HepG2 (cell line): ENCODE measurements around the gene WDR35. TPM values are rescaled to one million over a fixed set of nuclear protein-coding genes. Genes with fewer than 3 reads are reported as not detected.

Source experiments
- ATAC-seq: fragments of 200-7000 bp; cut with Tn5 transposase; 3 replicates; pipeline ENCODE4 v1.9.1; 2020; ENCODE audit warnings: mild to moderate bottlenecking, moderate library complexity
- BruUV-seq: library from RNA; stranded (reverse); fragments of 400-500 nt; replicated peaks from 2 replicates; lab custom pipeline; 2021; lab: Mats Ljungman, UMichigan
- CTCF ChIA-PET: fragments of 300-600 bp; formaldehyde crosslinking; extraction: SDS; loops from one replicate; lab custom pipeline; 2021; ENCODE audit warnings: low total read pairs, inconsistent platforms, low intra/inter-chr PET ratio; lab: Yijun Ruan, JAX
- POLR2A ChIA-PET: fragments of 350-600 bp; sonication (Branson Sonifier 250); formaldehyde crosslinking; loops from one replicate; lab custom pipeline; 2020; ENCODE audit warnings: antibody characterized with exemption, inconsistent platforms; lab: Yijun Ruan, JAX
- DNase-seq: peaks from one replicate; pipeline ENCODE4 v3.0.0-alpha.2; 2015; ENCODE audit warnings: low spot score
- FAIRE-seq: peaks from 3 replicates; lab custom pipeline; 2011; peaks lifted over from hg19 to GRCh38; lab: Jason Lieb, UNC
- H2AFZ ChIP-seq: one replicate; pipeline ENCODE4 v1.6.1; 2011; ENCODE audit warnings: low read length, inconsistent platforms
- H3K27ac ChIP-seq: fragments of 300-600 bp; 3 replicates; pipeline ENCODE4 v1.8.0; 2011; ENCODE audit warnings: mixed run types, mild to moderate bottlenecking, mixed read lengths, low read length, inconsistent platforms; ENCODE audit not compliant: insufficient read depth; ENCODE audit errors: extremely low read length
- H3K27me3 ChIP-seq, 2 experiments: fragments of 200-600 bp in 1 of 2; 2 replicates in 1 of 2; 3 replicates in 1 of 2; pipeline versions ENCODE4 v1.6.0 to v1.8.0; 2011; ENCODE audit warnings: low read length in 2 of 2, mild to moderate bottlenecking in 2 of 2, moderate library complexity in 2 of 2, inconsistent platforms in 1 of 2; ENCODE audit not compliant: insufficient read depth in 2 of 2, control insufficient read depth in 1 of 2
- H3K36me3 ChIP-seq, 2 experiments: fragments of 200-600 bp in 1 of 2; replicated peaks in 1 of 2; 2 replicates in 1 of 2; 3 replicates in 1 of 2; pipeline versions ENCODE4 v1.5.1 to v1.8.0; 2011; ENCODE audit warnings: low read length in 2 of 2, inconsistent platforms in 1 of 2; ENCODE audit not compliant: insufficient read depth in 2 of 2, control insufficient read depth in 1 of 2
- H3K4me1 ChIP-seq: 2 replicates; pipeline ENCODE4 v1.5.1; 2012; ENCODE audit warnings: low read length, inconsistent platforms; ENCODE audit not compliant: insufficient read depth
- H3K4me2 ChIP-seq: 2 replicates; pipeline ENCODE4 v1.6.0; 2011; ENCODE audit warnings: low read depth, low read length, inconsistent platforms
- H3K4me3 ChIP-seq, 3 experiments: fragments of 200-600 bp in 1 of 3; sonication (generic), shearing (Covaris generic) in 1 of 3; replicated peaks in 1 of 3; 2 replicates each; pipeline ENCODE4 v1.5.1; 2011 to 2016; ENCODE audit warnings: low read length in 3 of 3, inconsistent platforms in 2 of 3, low read depth in 2 of 3, mild to moderate bottlenecking in 2 of 3, control low read depth in 1 of 3, mixed read lengths in 1 of 3; ENCODE audit not compliant: insufficient read depth in 1 of 3
- H3K79me2 ChIP-seq: one replicate; pipeline ENCODE4 v1.6.1; 2011; ENCODE audit warnings: low read length, inconsistent platforms; ENCODE audit not compliant: insufficient read depth
- H3K9ac ChIP-seq: 2 replicates; pipeline ENCODE4 v1.6.0; 2011; ENCODE audit warnings: mild to moderate bottlenecking, low read depth, low read length, inconsistent platforms; ENCODE audit not compliant: insufficient read depth
- H3K9me3 ChIP-seq: 2 replicates; pipeline ENCODE4 v1.5.1; 2012; ENCODE audit warnings: mild to moderate bottlenecking, low read length
- H4K20me1 ChIP-seq: 2 replicates; pipeline ENCODE4 v1.6.0; 2011; ENCODE audit warnings: inconsistent platforms, mild to moderate bottlenecking, low read length, moderate library complexity; ENCODE audit not compliant: insufficient read depth
- ARNTL ChIP-seq: sonication (generic); formaldehyde crosslinking; IDR thresholded peaks from 2 replicates; pipeline ENCODE4 v1.4.0; 2020; ENCODE audit warnings: mild to moderate bottlenecking, missing genetic modification reagents
- CEBPG ChIP-seq: IDR thresholded peaks from 2 replicates; pipeline ENCODE4 v1.6.1; 2016
- CSRNP1 ChIP-seq: sonication (generic); formaldehyde crosslinking; IDR thresholded peaks from 2 replicates; pipeline ENCODE4 v1.8.1; 2023; ENCODE audit warnings: mild to moderate bottlenecking, missing genetic modification reagents
- FIP1L1 ChIP-seq: fragments of 200-400 bp; formaldehyde crosslinking; IDR thresholded peaks from 2 replicates; pipeline ENCODE4 v1.6.1; 2018; ENCODE audit warnings: low read depth, mild to moderate bottlenecking, low read length, moderate library complexity, borderline replicate concordance; ENCODE audit not compliant: insufficient read depth
- KAT7 ChIP-seq: IDR thresholded peaks from 2 replicates; pipeline ENCODE4 v1.6.1; 2018; ENCODE audit warnings: borderline replicate concordance, missing compliant biosample characterization
- KMT2B ChIP-seq: IDR thresholded peaks from 2 replicates; pipeline ENCODE4 v1.6.1; 2016; ENCODE audit warnings: missing genetic modification reagents, missing compliant biosample characterization
- MNT ChIP-seq: fragments of 450-650 bp; IDR thresholded peaks from 2 replicates; pipeline ENCODE4 v1.6.1; 2016
- NFYC ChIP-seq: IDR thresholded peaks from 2 replicates; pipeline ENCODE4 v1.6.1; 2016; ENCODE audit warnings: missing genetic modification reagents, missing compliant biosample characterization
- RBM22 ChIP-seq: fragments of 200-400 bp; formaldehyde crosslinking; optimal IDR thresholded peaks from 2 replicates; pipeline ENCODE3; 2017; ENCODE audit warnings: mild to moderate bottlenecking, low read length, moderate library complexity
- ZFYVE20 ChIP-seq: sonication (generic); formaldehyde crosslinking; IDR thresholded peaks from 2 replicates; pipeline ENCODE4 v1.8.0; 2023; ENCODE audit warnings: low read depth, mild to moderate bottlenecking, moderate library complexity, missing genetic modification reagents, borderline replicate concordance
- ZNF180 ChIP-seq: sonication (generic); formaldehyde crosslinking; IDR thresholded peaks from 2 replicates; pipeline ENCODE4 v1.4.0; 2020; ENCODE audit warnings: low read depth, missing genetic modification reagents, borderline replicate concordance
- ZNF30 ChIP-seq: sonication (generic); formaldehyde crosslinking; IDR thresholded peaks from 2 replicates; pipeline ENCODE4 v1.5.0; 2020; ENCODE audit warnings: mild to moderate bottlenecking, missing genetic modification reagents
- ZNF564 ChIP-seq: sonication (generic); formaldehyde crosslinking; IDR thresholded peaks from 2 replicates; pipeline ENCODE4 v1.8.1; 2023; ENCODE audit warnings: mild to moderate bottlenecking, missing genetic modification reagents
- ZNF577 ChIP-seq: sonication (generic); formaldehyde crosslinking; IDR thresholded peaks from 2 replicates; pipeline ENCODE4 v1.4.0; 2020; ENCODE audit warnings: mild to moderate bottlenecking, low read depth, missing genetic modification reagents, borderline replicate concordance
- ZNF619 ChIP-seq: sonication (generic); formaldehyde crosslinking; IDR thresholded peaks from 2 replicates; pipeline ENCODE4 v1.4.0; 2020; ENCODE audit warnings: mild to moderate bottlenecking, missing genetic modification reagents
- ZNF782 ChIP-seq: sonication (generic); formaldehyde crosslinking; IDR thresholded peaks from 2 replicates; pipeline ENCODE4 v1.4.0; 2020; ENCODE audit warnings: missing genetic modification reagents, mild to moderate bottlenecking, borderline replicate concordance
- WGBS: methylation state at CpG from one replicate; pipeline ENCODE4 v1.1.6; 2017; ENCODE audit warnings: low lambda C conversion rate; 5-methylcytosine and 5-hydroxymethylcytosine counted together
- in situ Hi-C: cut with HindIII; loops from 2 replicates; pipeline ENCODE4 v1.10.0; 2017; ENCODE audit warnings: low pct_unique_long_range_greater_than_20kb; ENCODE audit not compliant: extremely low pct_ligation_motif_present
- intact Hi-C: fragments of 100-400 bp; cut with micrococcal nuclease; formaldehyde crosslinking; loops from one replicate; pipeline ENCODE4 v1.10.0; 2022; ENCODE audit not compliant: unreplicated experiment
- polyA plus RNA-seq, 8 experiments: library from polyadenylated mRNA; depleted of rRNA in 3 of 8; stranded (reverse) in 7 of 8; unstranded in 1 of 8; fragments of >200 nt; fragmentation: Illumina TruSeq in 4 of 8; extraction: Trizol in 4 of 8; gene quantifications; 2 replicates each; pipeline versions ENCODE4 v1.2.1 to v1.2.3, GENCODE V29; 2011 to 2016; ENCODE audit warnings: low read depth in 4 of 8, missing spikeins in 1 of 8, mixed read lengths in 1 of 8; ENCODE audit not compliant: insufficient read depth in 1 of 8
- total RNA-seq, 5 experiments: library from RNA; depleted of rRNA; stranded (reverse); fragments of >200 nt; fragmentation: Illumina TruSeq; extraction: Trizol; gene quantifications; 2 replicates each; pipeline ENCODE4 v1.2.3, GENCODE V29; 2016; ENCODE audit warnings: low read depth in 1 of 5

Gene WDR35
- total and polyA plus RNA-seq, 2 of the 13 experiments (the other 11 are each of a cell fraction or from before 2014, with no cell fraction given): 11.1 to 19.6 TPM

- H3K9me3 ChIP-seq: no peaks in the 10 kb centered on the region
- POLR2A ChIA-PET: interaction anchor here (0.9 kb wide), 1 partner anchor 15 kb away, joined by 8 read pairs; the partner anchor contains the start of gene LAPTM4A
- 92% methylated on average over 4 of the region's 4 CpGs for WGBS
- H3K4me3 ChIP-seq: no peak overlapping the region
- peaks cover 42 to 94% of the 10 kb centered on the region in 2 experiments for H3K36me3 ChIP-seq
- FAIRE-seq: no peak
- H3K4me1 ChIP-seq: no peaks in the 10 kb centered on the region
- H3K79me2 ChIP-seq: peaks cover 18% of the 10 kb centered on the region
- no peak overlapping the region for H3K27ac ChIP-seq
- TF ChIP-seq ZNF30 (CRISPR knock-in tag) (no peak), RBM22 (peak; percentile 17)
- H2AFZ ChIP-seq: no peak overlapping the region
- ATAC-seq: no peak
- H4K20me1 ChIP-seq: peaks cover under 1% of the 10 kb centered on the region; the same call in 1 of the 2 replicates
- intact Hi-C loops: no loop called here
- in situ Hi-C loops: no loop called here
- BruUV-seq: TSS peak; percentile 15
- no peak overlapping the region for H3K9ac ChIP-seq
- DNase-seq: no peak
- CTCF ChIA-PET: no interaction called here
- H3K27me3 ChIP-seq: no peaks in the 10 kb centered on the region
- no peak overlapping the region for H3K4me2 ChIP-seq
Measured at GRCh38 chr2:20035955-20036666, 46.2 kb upstream of the WDR35 start.

- FAIRE-seq: no peak
- no peak overlapping the region for H2AFZ ChIP-seq
- in situ Hi-C loops: no loop called here
- BruUV-seq: no TSS peak
- H3K9ac ChIP-seq: no peak overlapping the region
- no peak overlapping the region for H3K27ac ChIP-seq
- CTCF ChIA-PET: no interaction called here
- H4K20me1 ChIP-seq: no peaks in the 10 kb centered on the region
- ATAC-seq: no peak
- no peak overlapping the region for H3K4me3 ChIP-seq
- H3K4me1 ChIP-seq: no peaks in the 10 kb centered on the region
- no peak for DNase-seq
- WGBS: 89% methylated on average over 2 of the region's 2 CpGs
- intact Hi-C loops: no loop called here
- H3K9me3 ChIP-seq: no peaks in the 10 kb centered on the region
- no peak overlapping the region for H3K4me2 ChIP-seq
- POLR2A ChIA-PET: interaction anchor here (1.2 to 2.6 kb wide), 3 partner anchors 14 to 22 kb away, joined by 3 to 14 read pairs (median 4); partner anchors contain the start of genes LAPTM4A and MATN3
- H3K27me3 ChIP-seq: no peaks in the 10 kb centered on the region
- H3K36me3 ChIP-seq: peaks cover 38 to 95% of the 10 kb centered on the region in 2 experiments
- H3K79me2 ChIP-seq: peaks cover 7% of the 10 kb centered on the region
- TF ChIP-seq ZNF577 (CRISPR knock-in tag) (no peak), ZNF619 (no peak), KAT7 (no peak), ARNTL (CRISPR knock-in tag) (no peak), FIP1L1 (no peak), ZNF180 (CRISPR knock-in tag) (no peak), CEBPG (CRISPR knock-in tag) (no peak), NFYC (no peak), ZFYVE20 (CRISPR knock-in tag) (no peak), KMT2B (no peak), ZNF564 (no peak), ZNF782 (CRISPR knock-in tag) (no peak), MNT (no peak), CSRNP1 (CRISPR knock-in tag) (no peak)
Measured at GRCh38 chr2:20034821-20035220, 44.9 kb upstream of the WDR35 start.
